Naive B cell (primary cell): Measurements from ENCODE around the gene SLC13A3. TPM values are rescaled to one million over a fixed set of nuclear protein-coding genes. Genes with fewer than 3 reads are reported as not detected.
A peak's percentile ranks its signal among the peaks of the same experiment; 100 is the strongest.
"Not testable (repeated sequence)": the region's sequence is repeated elsewhere in the genome, so short reads cannot be mapped to it uniquely, and the experiment has no call there.

ENCODE experiments used
- ATAC-seq, 2 donors: fragments of 150-1000 bp; cut with Tn5 transposase; 2 replicates each; pipeline ENCODE4 v1.10.0; 2021; ENCODE audit warnings: low read depth in 2 of 2, mild to moderate bottlenecking in 2 of 2, moderate library complexity in 2 of 2
- DNase-seq: peaks from one replicate; pipeline ENCODE4 v3.0.0; 2022
- H3K27ac Mint-ChIP-seq, 6 donors: one replicate each; pipeline ENCODE4 v1.8.0; 2020 to 2022; ENCODE audit warnings: mild to moderate bottlenecking in 6 of 6, mixed read lengths in 6 of 6, moderate library complexity in 5 of 6, inconsistent platforms in 2 of 6
- H3K27me3 Mint-ChIP-seq, 3 donors: one replicate each; pipeline ENCODE4 v1.8.0; 2021 to 2022; ENCODE audit warnings: mixed read lengths in 3 of 3, mild to moderate bottlenecking in 1 of 3
- H3K36me3 Mint-ChIP-seq, 2 donors: one replicate each; pipeline ENCODE4 v1.8.0; 2020 to 2022; ENCODE audit warnings: mixed read lengths in 2 of 2, inconsistent platforms in 1 of 2, mild to moderate bottlenecking in 1 of 2
- H3K4me1 Mint-ChIP-seq, 3 donors: one replicate each; pipeline ENCODE4 v1.8.0; 2020 to 2022; ENCODE audit warnings: mixed read lengths in 3 of 3, inconsistent platforms in 1 of 3, mild to moderate bottlenecking in 1 of 3, moderate library complexity in 1 of 3
- H3K4me3 Mint-ChIP-seq, 8 donors: one replicate each; pipeline ENCODE4 v1.8.0; 2020 to 2022; ENCODE audit warnings: mild to moderate bottlenecking in 8 of 8, mixed read lengths in 8 of 8, moderate library complexity in 8 of 8, inconsistent platforms in 2 of 8
- H3K9me3 Mint-ChIP-seq, 7 donors: one replicate each; pipeline ENCODE4 v1.8.0; 2020 to 2022; ENCODE audit warnings: mixed read lengths in 7 of 7, mild to moderate bottlenecking in 5 of 7, inconsistent platforms in 2 of 7, moderate library complexity in 1 of 7
- polyA plus RNA-seq, 6 donors: library from polyadenylated mRNA; unstranded; fragments of 300-500 nt; fragmentation: Illumina TruSeq; gene quantifications; one replicate each; pipeline ENCODE4 v1.2.3, GENCODE V29; 2021; ENCODE audit warnings: low read depth in 6 of 6

SLC13A3 gene
- polyA plus RNA-seq, 6 donors from 2014 or later: 0.53 TPM; not detected in 5

- H3K9me3 Mint-ChIP-seq: peaks cover 0 to 1% (median 0%) of the 10 kb centered on the region in 7 donors
- H3K27me3 Mint-ChIP-seq: no peaks in the 10 kb centered on the region
- H3K36me3 Mint-ChIP-seq: peaks cover 2 to 5% of the 10 kb centered on the region in 2 donors
- ATAC-seq (peak; percentile 91), DNase-seq (peak; percentile 95)
- H3K4me1 Mint-ChIP-seq: peaks cover 28 to 41% (median 30%) of the 10 kb centered on the region in 3 donors
- H3K27ac Mint-ChIP-seq: peak within 1 kb of the TSS; percentile 91 to 100 (median 96)
- H3K4me3 Mint-ChIP-seq: peak within 1 kb of the TSS; percentile 91 to 100 (median 97)
Observed at GRCh38 chr20:46689082-46689753, 38.0 kb upstream of the SLC13A3 start, which contains the start of gene TP53RK. TSS of gene TP53RK (minus strand) at chr20:46689444. CDS start at chr20:46689414, 30 bp downstream.

GRCh38 chr20:46688151-46689081 lies 37.2 kb upstream of the SLC13A3 start:
- H3K4me3 Mint-ChIP-seq: peak overlapping the region; percentile 91 to 100 (median 97)
- H3K27ac Mint-ChIP-seq: peak overlapping the region; percentile 51 to 96 (median 94)
- ATAC-seq (no peak), DNase-seq (no peak)
- peaks cover 5 to 9% of the 10 kb centered on the region in 2 donors for H3K36me3 Mint-ChIP-seq
- H3K4me1 Mint-ChIP-seq: peaks cover 36 to 46% (median 39%) of the 10 kb centered on the region in 3 donors
- no peaks in the 10 kb centered on the region for H3K9me3 Mint-ChIP-seq
- H3K27me3 Mint-ChIP-seq: no peaks in the 10 kb centered on the region

GRCh38 chr20:46683939-46684750 lies 32.9 kb upstream of the SLC13A3 start:
- no peak for DNase-seq
- no peaks in the 10 kb centered on the region for H3K27me3 Mint-ChIP-seq
- H3K4me3 Mint-ChIP-seq: peak overlapping the region in 1 of 8 donors; percentile 10
- peaks cover 5 to 9% of the 10 kb centered on the region in 2 donors for H3K36me3 Mint-ChIP-seq
- H3K4me1 Mint-ChIP-seq: peaks cover 38 to 65% (median 63%) of the 10 kb centered on the region in 3 donors
- H3K27ac Mint-ChIP-seq: peak overlapping the region in 2 of 6 donors; percentile 2 to 77
- no peak for ATAC-seq
- no peaks in the 10 kb centered on the region for H3K9me3 Mint-ChIP-seq

GRCh38 chr20:46683668-46683938 lies 32.3 kb upstream of the SLC13A3 start:
- Mint-ChIP-seq H3K4me1 (peaks cover 38 to 64% (median 63%) of the 10 kb centered on the region in 3 donors), H3K27me3 (no peaks in the 10 kb centered on the region), H3K9me3 (no peaks in the 10 kb centered on the region), H3K27ac (peak overlapping the region in 1 of 6 donors; percentile 62), H3K4me3 (no peak overlapping the region), H3K36me3 (peaks cover 5 to 9% of the 10 kb centered on the region in 2 donors)
- DNase-seq (no peak), ATAC-seq (no peak)

GRCh38 chr20:46683011-46683667 lies 31.9 kb upstream of the SLC13A3 start:
- H3K27me3 Mint-ChIP-seq: no peaks in the 10 kb centered on the region
- peaks cover 5 to 9% of the 10 kb centered on the region in 2 donors for H3K36me3 Mint-ChIP-seq
- no peak for ATAC-seq
- H3K4me3 Mint-ChIP-seq: peak overlapping the region in 1 of 8 donors; percentile 61
- H3K27ac Mint-ChIP-seq: peak overlapping the region in 3 of 6 donors; percentile 62 to 90 (median 64)
- H3K4me1 Mint-ChIP-seq: peaks cover 38 to 60% (median 58%) of the 10 kb centered on the region in 3 donors
- H3K9me3 Mint-ChIP-seq: no peaks in the 10 kb centered on the region
- DNase-seq: no peak

- Mint-ChIP-seq H3K9me3 (no peaks in the 10 kb centered on the region), H3K4me1 (peaks cover 35 to 51% (median 50%) of the 10 kb centered on the region in 3 donors), H3K4me3 (peak overlapping the region in 1 of 8 donors; percentile 51)
Observed at GRCh38 chr20:46682063-46682821, 31.0 kb upstream of the SLC13A3 start.

GRCh38 chr20:46681032-46681854 lies 30.0 kb upstream of the SLC13A3 start:
- peaks cover 9% of the 10 kb centered on the region in 2 donors for H3K36me3 Mint-ChIP-seq
- H3K9me3 Mint-ChIP-seq: no peaks in the 10 kb centered on the region
- ATAC-seq (peak; percentile 64 to 80), DNase-seq (peak; percentile 51)
- H3K4me3 Mint-ChIP-seq: no peak overlapping the region
- H3K27me3 Mint-ChIP-seq: no peaks in the 10 kb centered on the region
- H3K27ac Mint-ChIP-seq: peak overlapping the region in 4 of 6 donors; percentile 34 to 85 (median 81)
- peaks cover 25 to 41% (median 40%) of the 10 kb centered on the region in 3 donors for H3K4me1 Mint-ChIP-seq

More at GRCh38 chr20:46682063-46682821, 31.0 kb upstream of the SLC13A3 start:
- Mint-ChIP-seq H3K27me3 (no peaks in the 10 kb centered on the region), H3K27ac (peak overlapping the region in 2 of 6 donors; percentile 18 to 65), H3K36me3 (peaks cover 9% of the 10 kb centered on the region in 2 donors)
- ATAC-seq (no peak), DNase-seq (no peak)

- no peak for ATAC-seq
- no peak for DNase-seq
- Mint-ChIP-seq H3K4me3 (no peak overlapping the region), H3K27ac (no peak overlapping the region), H3K4me1 (peaks cover 25 to 40% (median 35%) of the 10 kb centered on the region in 3 donors), H3K36me3 (peaks cover 9% of the 10 kb centered on the region in 2 donors), H3K9me3 (no peaks in the 10 kb centered on the region), H3K27me3 (no peaks in the 10 kb centered on the region)
Observed at GRCh38 chr20:46680684-46681031, 29.4 kb upstream of the SLC13A3 start.

- Mint-ChIP-seq H3K4me1 (peaks cover 17 to 26% (median 25%) of the 10 kb centered on the region in 3 donors), H3K36me3 (peaks cover under 1 to 4% of the 10 kb centered on the region in 2 donors), H3K27me3 (no peaks in the 10 kb centered on the region), H3K27ac (no peak overlapping the region), H3K4me3 (no peak overlapping the region), H3K9me3 (no peaks in the 10 kb centered on the region)
- ATAC-seq (no peak), DNase-seq (no peak)
Observed at GRCh38 chr20:46678516-46678915, 27.3 kb upstream of the SLC13A3 start.

GRCh38 chr20:46677608-46678007 lies 26.3 kb upstream of the SLC13A3 start:
- peaks cover 14 to 18% (median 16%) of the 10 kb centered on the region in 3 donors for H3K4me1 Mint-ChIP-seq
- no peak for ATAC-seq
- H3K9me3 Mint-ChIP-seq: no peaks in the 10 kb centered on the region
- no peak overlapping the region for H3K4me3 Mint-ChIP-seq
- peaks cover 0 to 4% of the 10 kb centered on the region in 2 donors for H3K36me3 Mint-ChIP-seq
- H3K27me3 Mint-ChIP-seq: no peaks in the 10 kb centered on the region
- H3K27ac Mint-ChIP-seq: peak overlapping the region in 1 of 6 donors; percentile 1
- no peak for DNase-seq

GRCh38 chr20:46676649-46677316 lies 25.5 kb upstream of the SLC13A3 start:
- peaks cover 12 to 16% (median 14%) of the 10 kb centered on the region in 3 donors for H3K4me1 Mint-ChIP-seq
- not testable (repeated sequence) for DNase-seq, H3K27ac Mint-ChIP-seq, H3K9me3 Mint-ChIP-seq, ATAC-seq, H3K36me3 Mint-ChIP-seq, H3K4me3 Mint-ChIP-seq, H3K27me3 Mint-ChIP-seq
